K562 (cell line): ENCODE measurements around the gene CTXN1. TPM values are rescaled to one million over a fixed set of nuclear protein-coding genes. Genes with fewer than 3 reads are reported as not detected.

Experiments
- ATAC-seq: fragments of 200-7000 bp; cut with Tn5 transposase; 3 replicates; pipeline ENCODE4 v1.9.1; 2020; ENCODE audit warnings: moderate library complexity
- BruUV-seq: library from RNA; stranded (reverse); fragments of 400-500 nt; replicated peaks from 2 replicates; lab custom pipeline; 2021; lab: Mats Ljungman, UMichigan
- CTCF ChIA-PET: fragments of 300-600 bp; formaldehyde crosslinking; extraction: SDS; loops from one replicate; lab custom pipeline; 2021; ENCODE audit warnings: low intra/inter-chr PET ratio; lab: Yijun Ruan, JAX
- POLR2A ChIA-PET: fragments of 300-600, 350-650 bp; sonication (Branson Sonifier 250); formaldehyde crosslinking; extraction: SDS; loops from one replicate; lab custom pipeline; 2021; ENCODE audit warnings: antibody characterized with exemption, inconsistent platforms; lab: Yijun Ruan, JAX
- DNase-seq, 4 experiments: peaks; one replicate each; pipeline versions ENCODE4 v3.0.0 to v3.0.0-alpha.2; 2011 to 2018; ENCODE audit warnings: low spot score in 3 of 4, mixed read lengths in 3 of 4; ENCODE audit errors: extremely low read depth in 1 of 4
- FAIRE-seq: peaks from 2 replicates; lab custom pipeline; 2011; peaks lifted over from hg19 to GRCh38; lab: Jason Lieb, UNC
- H2AFZ ChIP-seq: 2 replicates; pipeline ENCODE4 v1.6.0; 2011; ENCODE audit warnings: low read depth, low read length, control low read depth, inconsistent platforms
- H3K27ac ChIP-seq: fragments of 200-600 bp; 3 replicates; pipeline ENCODE4 v1.8.0; 2011; ENCODE audit warnings: low read depth, mild to moderate bottlenecking, control low read depth, inconsistent platforms, low read length, moderate library complexity, mixed read lengths; ENCODE audit errors: extremely low read depth
- H3K27me3 ChIP-seq, 2 experiments: fragments of 300-600 bp in 1 of 2; 2 replicates in 1 of 2; 3 replicates in 1 of 2; pipeline versions ENCODE4 v1.6.0 to v1.8.0; 2011; ENCODE audit warnings: inconsistent platforms in 2 of 2, low read length in 2 of 2, mild to moderate bottlenecking in 1 of 2, mixed read lengths in 1 of 2, moderate library complexity in 1 of 2; ENCODE audit not compliant: control insufficient read depth in 2 of 2, insufficient read depth in 2 of 2
- H3K36me3 ChIP-seq: fragments of 300-600 bp; 3 replicates; pipeline ENCODE4 v1.8.0; 2011; ENCODE audit warnings: mild to moderate bottlenecking, low read length, inconsistent platforms; ENCODE audit not compliant: control insufficient read depth, insufficient read depth
- H3K4me1 ChIP-seq, 2 experiments: fragments of 200-600 bp in 1 of 2; replicated peaks in 1 of 2; 2 replicates in 1 of 2; 3 replicates in 1 of 2; pipeline versions ENCODE4 v1.5.1 to v1.8.0; 2011; ENCODE audit warnings: inconsistent platforms in 2 of 2, low read length in 2 of 2, mild to moderate bottlenecking in 1 of 2, mixed read lengths in 1 of 2, moderate library complexity in 1 of 2; ENCODE audit not compliant: control insufficient read depth in 2 of 2, insufficient read depth in 2 of 2
- H3K4me2 ChIP-seq: 2 replicates; pipeline ENCODE4 v1.6.1; 2011; ENCODE audit warnings: low read length, control low read depth, inconsistent platforms, mixed read lengths; ENCODE audit not compliant: insufficient read depth
- H3K4me3 ChIP-seq: fragments of 200-600 bp; sonication (generic), shearing (Covaris generic); 2 replicates; pipeline ENCODE4 v1.5.1; 2016; ENCODE audit warnings: control low read depth, inconsistent platforms
- H3K79me2 ChIP-seq: fragments of 200-600 bp; 3 replicates; pipeline ENCODE4 v1.8.0; 2011; ENCODE audit warnings: low read length, inconsistent platforms; ENCODE audit not compliant: control insufficient read depth, insufficient read depth
- H3K9ac ChIP-seq, 2 experiments: 2 replicates each; pipeline versions ENCODE4 v1.6.0 to v1.6.1; 2011; ENCODE audit warnings: low read depth in 2 of 2, low read length in 2 of 2, control low read depth in 1 of 2, inconsistent platforms in 1 of 2, mild to moderate bottlenecking in 1 of 2, mixed read lengths in 1 of 2; ENCODE audit not compliant: insufficient read depth in 1 of 2
- H3K9me1 ChIP-seq: one replicate; pipeline ENCODE4 v1.6.0; 2011; ENCODE audit warnings: inconsistent platforms, mild to moderate bottlenecking, low read length, moderate library complexity; ENCODE audit not compliant: control insufficient read depth, insufficient read depth
- H3K9me3 ChIP-seq: replicated peaks from 2 replicates; pipeline ENCODE4 v1.5.1; 2011; ENCODE audit warnings: low read depth, low read length, inconsistent platforms; ENCODE audit not compliant: control insufficient read depth, insufficient read depth
- H4K20me1 ChIP-seq: replicated peaks from 2 replicates; pipeline ENCODE4 v1.6.1; 2011; ENCODE audit warnings: low read length, inconsistent platforms, mixed read lengths; ENCODE audit not compliant: control insufficient read depth, insufficient read depth
- ADNP ChIP-seq: fragments of 200-800 bp; sonication (Bioruptor generic); IDR thresholded peaks from 2 replicates; pipeline ENCODE4 v1.6.1; 2016; ENCODE audit warnings: missing genetic modification characterization, missing compliant biosample characterization
- BCOR ChIP-seq: fragments of 450-650 bp; IDR thresholded peaks from 2 replicates; pipeline ENCODE4 v1.6.1; 2016
- CHD4 ChIP-seq: fragments of 200-600 bp; sonication (generic); IDR thresholded peaks from 3 replicates; pipeline ENCODE4 v1.6.1; 2012; ENCODE audit warnings: low read depth, mild to moderate bottlenecking, mixed read lengths, low read length, inconsistent platforms; ENCODE audit not compliant: insufficient read depth, insufficient replicate concordance, poor library complexity, severe bottlenecking
- ETV1 ChIP-seq: fragments of 450-650 bp; conservative IDR thresholded peaks from 2 replicates; pipeline ENCODE4 v1.6.1; 2016; ENCODE audit warnings: missing genetic modification characterization, control low read depth, low read depth, missing compliant biosample characterization
- HLTF ChIP-seq: fragments of 450-650 bp; IDR thresholded peaks from 2 replicates; pipeline ENCODE4 v1.6.1; 2016
- KDM1A ChIP-seq, 2 experiments: fragments of 450-650 bp; IDR thresholded peaks; 2 replicates each; pipeline ENCODE4 v1.6.1; 2016; ENCODE audit warnings: mild to moderate bottlenecking in 2 of 2
- PTBP1 ChIP-seq: fragments of 200-400 bp; formaldehyde crosslinking; IDR thresholded peaks from 2 replicates; pipeline ENCODE4 v1.6.1; 2017; ENCODE audit warnings: low read depth, low read length
- RBBP5 ChIP-seq: fragments of 200-600 bp; sonication (generic); IDR thresholded peaks from 2 replicates; pipeline ENCODE4 v1.6.1; 2012; ENCODE audit warnings: borderline replicate concordance, mild to moderate bottlenecking, low read length, control low read depth, inconsistent platforms; ENCODE audit not compliant: insufficient read depth, poor library complexity, severe bottlenecking
- RBM25 ChIP-seq: fragments of 200-400 bp; formaldehyde crosslinking; IDR thresholded peaks from 2 replicates; pipeline ENCODE4 v1.6.1; 2018; ENCODE audit warnings: low read length, low read depth, moderate library complexity; ENCODE audit not compliant: severe bottlenecking
- RCOR1 ChIP-seq, 2 experiments: IDR thresholded peaks; 2 replicates each; pipeline ENCODE4 v1.6.1; 2012; ENCODE audit warnings: low read depth in 2 of 2, low read length in 2 of 2, borderline replicate concordance in 1 of 2, improper control_type of control experiment in 1 of 2
- ZEB2 ChIP-seq: fragments of 450-650 bp; IDR thresholded peaks from 2 replicates; pipeline ENCODE4 v1.6.1; 2016
- ZKSCAN8 ChIP-seq: fragments of 200-800 bp; sonication (Bioruptor generic); IDR thresholded peaks from 2 replicates; pipeline ENCODE4 v1.6.1; 2016; ENCODE audit warnings: missing genetic modification characterization, missing compliant biosample characterization
- ZNF146 ChIP-seq: IDR thresholded peaks from one replicate; pipeline ENCODE4 v1.6.1; 2018; ENCODE audit warnings: missing compliant biosample characterization; ENCODE audit not compliant: unreplicated experiment
- WGBS: fragments of 100-300 bp; shearing (Covaris generic); methylation state at CpG from one replicate; pipeline ENCODE4 v1.1.6; 2016; ENCODE audit warnings: low coverage, mixed read lengths; ENCODE audit not compliant: insufficient coverage; ENCODE audit errors: missing lambda C conversion rate; 5-methylcytosine and 5-hydroxymethylcytosine counted together
- in situ Hi-C: fragments of 300-500 bp; cut with MboI; formaldehyde crosslinking; loops from 4 replicates; pipeline ENCODE4 v1.15.0; 2018; ENCODE audit warnings: inconsistent platforms, mixed read lengths
- intact Hi-C: fragments of 100-400 bp; cut with micrococcal nuclease; formaldehyde crosslinking; loops from 2 replicates; pipeline ENCODE4 v1.14.2; 2022
- polyA plus RNA-seq, 8 experiments: library from polyadenylated mRNA; depleted of rRNA in 4 of 8; stranded (reverse) in 5 of 8; unstranded in 3 of 8; fragments of >200 nt; fragmentation: Nextera tagmentation in 2 of 8; fragmentation: Illumina TruSeq in 1 of 8; extraction: Ambion mirVana in 2 of 8; extraction: Trizol in 1 of 8; gene quantifications; 2 replicates each; pipeline versions ENCODE4 v1.2.1 to v1.2.3, GENCODE V29; 2011 to 2014; ENCODE audit warnings: inconsistent platforms in 1 of 8, missing spikeins in 1 of 8
- total RNA-seq, 7 experiments: library from RNA; depleted of rRNA in 6 of 7; stranded (reverse); fragments of >200 nt in 6 of 7; fragmentation: Illumina TruSeq in 2 of 7; extraction: Trizol in 2 of 7; gene quantifications; 2 replicates each; pipeline versions ENCODE4 v1.2.1 to v1.2.3, GENCODE V29; 2011 to 2021; ENCODE audit warnings: low replicate concordance in 1 of 7

CTXN1 gene
- total and polyA plus RNA-seq, 9 of the 15 experiments (the other 6 are each of a cell fraction or from before 2014, with no cell fraction given) = 0.15 to 37.4 (median 1.8) TPM; not detected in 2

GRCh38 chr19:7883105-7883504, 42.8 kb downstream of the CTXN1 start:
- H3K79me2 ChIP-seq = no peaks in the 10 kb centered on the region
- no peak overlapping the region for H2AFZ ChIP-seq
- ChIA-PET CTCF (no interaction called here), POLR2A (interaction anchor here (0.8 to 1.4 kb wide), 2 partner anchors 40 to 46 kb away, joined by 3 to 8 read pairs; no protein-coding TSS in a partner anchor)
- 59% methylated on average over 4 of the region's 4 CpGs for WGBS
- in situ Hi-C loops = no loop called here
- no peaks in the 10 kb centered on the region for H3K9me1 ChIP-seq
- intact Hi-C loops = no loop called here
- no TSS peak for BruUV-seq
- no peaks in the 10 kb centered on the region for H3K27me3 ChIP-seq
- H3K4me2 ChIP-seq = no peak overlapping the region
- H4K20me1 ChIP-seq = no peaks in the 10 kb centered on the region
- H3K36me3 ChIP-seq = no peaks in the 10 kb centered on the region
- H3K9ac ChIP-seq = no peak overlapping the region
- FAIRE-seq (no peak), ATAC-seq (no peak), DNase-seq (no peak)
- H3K27ac ChIP-seq = no peak overlapping the region
- H3K4me1 ChIP-seq = peaks cover 8 to 31% of the 10 kb centered on the region in 2 experiments; a peak in 4 of 5 replicates
- H3K4me3 ChIP-seq = no peak overlapping the region
- no peaks in the 10 kb centered on the region for H3K9me3 ChIP-seq
- TF ChIP-seq ZEB2 (peak; percentile 85), ZKSCAN8 (no peak)

GRCh38 chr19:7881910-7882309, 44.0 kb downstream of the CTXN1 start:
- Histone ChIP-seq H2AFZ (no peak overlapping the region), H3K9ac (no peak overlapping the region), H3K4me2 (no peak overlapping the region), H3K27ac (no peak overlapping the region), H3K9me1 (no peaks in the 10 kb centered on the region), H3K36me3 (no peaks in the 10 kb centered on the region), H3K4me1 (peaks cover 7 to 20% of the 10 kb centered on the region in 2 experiments; a peak in 4 of 5 replicates), H3K4me3 (no peak overlapping the region), H3K79me2 (no peaks in the 10 kb centered on the region), H4K20me1 (no peaks in the 10 kb centered on the region), H3K9me3 (no peaks in the 10 kb centered on the region), H3K27me3 (no peaks in the 10 kb centered on the region)
- CTCF ChIA-PET = no interaction called here
- POLR2A ChIA-PET = interaction anchor here (0.7 kb wide), 1 partner anchor 10 kb away, joined by 3 read pairs; no protein-coding TSS in a partner anchor
- ATAC-seq (no peak), DNase-seq (no peak), FAIRE-seq (no peak)
- in situ Hi-C loops = no loop called here
- WGBS = 4% methylated on average over 3 of the region's 3 CpGs
- intact Hi-C loops = no loop called here
- TF ChIP-seq PTBP1 = 0 out of 2 replicates have a peak, but pooled peaks have one; percentile 68
- TF ChIP-seq RBM25 = peak; percentile 80
- TF ChIP-seq RBBP5 = no peak
- peak; percentile 99 for TF ChIP-seq ZNF146 (CRISPR knock-in tag)
- TF ChIP-seq HLTF = no peak
- peak; percentile 45 to 77; a peak in 3 of 4 replicates for TF ChIP-seq KDM1A (IDR thresholded peaks at IDR 0.05)
- peak; percentile 92 for TF ChIP-seq BCOR
- no peak for TF ChIP-seq ETV1 (tag)
- peak in 1 of 2 experiments; percentile 31; a peak in 1 of 4 replicates for TF ChIP-seq RCOR1 (IDR thresholded peaks at IDR 0.05; ENCODE audit: borderline replicate concordance in 1 of 2, low read depth in 2 of 2, low read length in 2 of 2)
- peak; percentile 62 for TF ChIP-seq ADNP
- TF ChIP-seq CHD4 = peak; percentile 38
- no TSS peak for BruUV-seq
